C1 segment of cervical spinal cord (tissue), 14 donors: Measurements from ENCODE around the gene C11orf21.

Experiments used
- DNase-seq, 14 donors: peaks; one replicate each; lab custom pipeline; 2025; lab: John Stamatoyannopoulos, UW

Gene C11orf21

DNA sequence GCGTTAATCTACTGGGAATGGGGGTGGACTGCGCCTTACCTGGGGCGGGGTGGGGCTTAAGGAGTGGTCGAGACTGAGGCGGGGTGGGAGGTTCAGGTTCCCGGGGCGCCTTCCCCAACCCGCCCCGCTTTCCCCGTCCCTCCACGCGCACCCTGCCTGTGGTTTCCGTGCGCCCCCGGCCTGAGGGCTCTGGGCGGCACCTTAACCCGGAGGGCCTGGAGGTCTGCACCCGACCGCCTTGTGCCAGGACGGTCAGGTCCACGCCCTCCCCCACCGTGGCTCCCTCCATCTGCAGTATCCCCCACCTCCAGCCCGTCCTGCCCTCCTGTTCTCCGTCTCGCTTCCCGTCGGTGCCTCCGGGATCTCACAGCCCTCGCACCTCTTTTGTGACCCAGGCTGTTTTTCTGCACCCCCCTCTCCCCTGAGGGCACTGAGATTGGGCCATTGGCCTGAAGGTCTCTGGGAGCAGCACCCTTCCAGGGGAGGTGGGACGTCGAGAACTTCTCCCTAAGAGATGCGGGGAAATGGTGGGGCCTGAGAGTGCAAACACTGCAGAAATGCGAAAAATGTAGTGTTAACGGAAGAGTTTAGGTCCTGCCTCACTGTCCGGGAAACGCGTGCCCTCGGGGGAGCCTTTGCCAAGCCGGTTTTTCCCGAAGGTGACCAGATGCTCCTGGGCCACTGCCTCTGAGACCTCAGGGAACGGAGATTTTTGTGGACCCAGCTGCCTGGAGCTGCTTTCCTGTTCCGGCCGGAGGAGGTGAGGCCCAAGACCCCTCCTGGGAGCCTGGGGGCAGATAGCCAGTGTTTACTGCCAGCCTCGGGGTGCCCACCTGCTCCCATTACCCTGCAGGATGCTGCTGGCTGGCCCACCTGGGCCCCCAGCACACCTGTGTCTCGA, 30.1 kb downstream of the C11orf21 start:
- DNase-seq, result no peak

GRCh38 chr11:2271077-2271326, 30.7 kb downstream of the C11orf21 start:
- DNase-seq, result peak in 2 of 14 donors; percentile 31 to 35

- no peak for DNase-seq
Measured at GRCh38 chr11:2270322-2271076, 31.2 kb downstream of the C11orf21 start, which contains the start of gene ASCL2. ASCL2 (minus strand) TSS chr11:2270588; CDS start chr11:2270332, 256 bp downstream.

GRCh38 chr11:2269601-2270321, 32.0 kb downstream of the C11orf21 start:
- no peak for DNase-seq

DNA sequence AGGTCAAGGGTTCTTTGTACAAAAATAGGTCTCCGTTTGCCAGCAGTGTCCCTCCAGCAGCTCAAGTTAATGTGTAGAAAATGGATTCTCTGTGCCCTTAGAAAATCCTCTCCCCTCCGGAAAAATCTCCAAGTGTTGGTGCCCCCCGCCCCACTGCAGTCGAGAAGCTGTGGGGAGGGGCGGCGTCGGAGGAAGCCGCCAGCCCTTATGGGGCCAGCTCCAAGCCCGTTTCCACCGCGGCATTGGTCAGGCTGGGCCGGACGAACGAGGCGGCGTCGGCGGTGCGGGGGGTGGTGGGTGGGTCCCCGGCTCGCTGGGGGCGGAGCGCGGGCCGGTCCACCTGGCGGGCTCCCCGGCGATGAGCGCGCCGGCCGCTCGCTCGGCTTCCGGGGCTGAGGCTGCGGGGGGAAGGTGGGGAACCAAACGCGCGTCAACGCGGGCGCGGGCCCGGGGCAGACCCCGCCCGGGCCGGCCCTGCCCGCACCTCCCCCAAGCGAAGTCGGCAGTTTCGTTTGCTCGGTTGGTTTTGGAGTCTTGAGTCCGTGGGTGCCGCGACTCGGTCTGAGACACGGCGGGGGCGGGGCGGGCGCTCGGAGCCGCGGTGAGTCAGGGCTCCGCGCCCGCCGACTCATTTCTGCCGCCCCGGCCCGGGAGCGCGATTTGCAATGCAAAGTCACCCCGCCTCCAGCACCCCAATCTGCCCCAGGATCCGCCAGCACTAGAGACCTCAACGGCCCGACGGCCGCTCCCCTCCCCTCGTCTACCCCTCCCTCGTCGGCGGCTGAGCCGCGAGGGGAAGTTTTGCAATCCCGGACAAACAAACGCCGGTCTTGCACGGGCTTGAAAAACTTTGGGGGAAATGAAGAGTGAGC, 32.8 kb downstream of the C11orf21 start:
- peak in 1 of 14 donors; percentile 40 for DNase-seq

GRCh38 chr11:2267851-2268728, 33.6 kb downstream of the C11orf21 start:
- DNase-seq, result no peak

DNA sequence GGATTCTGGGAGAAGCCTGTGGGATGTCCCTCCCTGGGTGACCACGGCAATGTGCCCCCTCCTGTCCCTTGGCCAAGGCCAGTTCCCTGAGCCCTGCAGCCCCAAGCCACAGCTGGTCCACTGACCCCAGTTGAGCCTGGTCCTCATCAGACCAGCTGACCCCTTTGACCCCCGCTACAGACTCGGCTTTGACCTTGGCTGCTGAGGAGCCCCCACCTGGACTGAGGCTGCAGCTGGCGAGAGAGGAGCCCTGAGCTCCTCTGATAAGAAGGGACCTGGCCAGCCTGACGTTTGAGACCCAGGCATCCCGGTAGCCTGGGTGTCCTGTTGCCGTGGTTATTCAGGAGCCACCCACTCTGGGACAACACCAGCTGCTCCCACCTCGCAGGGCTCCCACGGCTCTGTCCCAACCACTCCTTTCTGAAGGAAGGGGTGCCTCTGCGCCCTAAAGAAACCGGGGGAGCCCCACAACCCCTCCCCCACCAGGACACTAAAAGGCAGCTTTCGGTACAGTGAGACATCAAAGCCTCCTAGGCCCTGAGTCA, 34.3 kb downstream of the C11orf21 start:
- no peak for DNase-seq

DNA sequence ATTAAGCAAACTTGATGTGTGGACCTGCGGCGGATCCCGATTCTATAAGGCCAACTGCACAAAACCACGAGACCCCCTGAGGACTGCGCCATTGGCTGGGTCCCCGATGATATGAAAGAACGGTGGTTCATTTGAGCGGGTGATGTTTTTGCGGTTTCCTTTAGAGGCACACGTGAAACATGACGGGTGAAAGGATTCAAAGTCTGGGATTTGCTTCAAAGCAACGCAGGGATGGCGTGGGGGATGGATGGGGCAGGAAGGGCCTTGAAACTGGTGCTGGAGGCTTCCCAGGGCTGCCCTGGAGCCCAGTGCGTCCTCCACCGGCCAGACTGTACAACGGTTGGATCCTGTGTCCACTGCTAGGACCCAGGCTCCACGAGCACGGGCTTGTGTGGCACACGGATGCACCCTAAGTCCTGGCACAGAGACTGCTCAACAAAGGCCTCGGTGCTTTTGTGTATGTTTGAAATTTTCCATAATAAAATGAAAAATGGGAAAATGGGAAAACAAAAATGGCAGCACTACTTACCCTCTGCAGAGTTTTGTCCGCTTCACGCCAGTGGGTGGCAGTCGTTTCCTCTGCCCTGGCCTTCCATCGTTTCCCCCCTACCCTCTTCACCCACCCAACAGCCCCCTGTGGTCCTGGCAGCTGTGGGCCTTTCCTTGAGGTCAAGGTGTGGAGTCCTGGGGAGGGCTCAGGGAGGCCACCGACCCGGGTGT, 35.0 kb downstream of the C11orf21 start:
- DNase-seq, result no peak

GRCh38 chr11:2265854-2266585, 35.7 kb downstream of the C11orf21 start:
- DNase-seq, result no peak

- peak in 1 of 14 donors; percentile 25 for DNase-seq
Measured at GRCh38 chr11:2265396-2265795, 36.3 kb downstream of the C11orf21 start.

DNA sequence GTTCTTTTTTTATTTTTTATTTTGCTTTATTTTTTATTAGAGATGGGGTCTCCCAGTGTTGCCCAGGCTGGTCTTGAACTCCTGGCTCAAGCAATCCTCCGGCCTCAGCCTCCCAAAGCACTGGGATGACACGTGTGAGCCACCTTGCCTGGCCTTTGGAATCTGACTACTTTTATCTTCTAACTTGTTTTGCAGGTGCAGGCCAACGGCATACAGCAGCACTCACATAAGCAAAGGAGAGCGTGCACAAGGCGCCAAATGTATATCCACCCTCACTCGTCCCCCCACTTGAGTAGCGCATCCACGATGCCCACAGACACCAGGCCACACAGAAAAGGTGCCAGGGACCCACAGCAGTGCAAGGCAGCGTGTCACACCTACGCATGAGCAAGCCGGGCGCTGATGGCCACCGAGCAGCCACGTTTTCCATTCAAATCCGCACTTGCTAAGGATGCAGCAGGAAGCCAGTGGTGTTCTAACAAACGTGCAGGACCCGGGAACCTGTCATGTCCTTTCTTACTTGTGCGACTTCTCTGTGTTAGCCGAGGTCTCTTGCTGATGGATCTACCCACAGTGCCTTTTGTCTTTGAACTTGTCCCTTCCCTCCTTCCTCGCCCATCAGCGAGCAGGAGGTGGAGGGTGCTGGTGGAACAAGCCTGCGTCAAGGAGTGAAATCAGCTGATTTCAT, 37.2 kb downstream of the C11orf21 start:
- DNase-seq, result no peak

- no peak for DNase-seq
Measured at GRCh38 chr11:2263724-2264360, 37.9 kb downstream of the C11orf21 start.

DNA sequence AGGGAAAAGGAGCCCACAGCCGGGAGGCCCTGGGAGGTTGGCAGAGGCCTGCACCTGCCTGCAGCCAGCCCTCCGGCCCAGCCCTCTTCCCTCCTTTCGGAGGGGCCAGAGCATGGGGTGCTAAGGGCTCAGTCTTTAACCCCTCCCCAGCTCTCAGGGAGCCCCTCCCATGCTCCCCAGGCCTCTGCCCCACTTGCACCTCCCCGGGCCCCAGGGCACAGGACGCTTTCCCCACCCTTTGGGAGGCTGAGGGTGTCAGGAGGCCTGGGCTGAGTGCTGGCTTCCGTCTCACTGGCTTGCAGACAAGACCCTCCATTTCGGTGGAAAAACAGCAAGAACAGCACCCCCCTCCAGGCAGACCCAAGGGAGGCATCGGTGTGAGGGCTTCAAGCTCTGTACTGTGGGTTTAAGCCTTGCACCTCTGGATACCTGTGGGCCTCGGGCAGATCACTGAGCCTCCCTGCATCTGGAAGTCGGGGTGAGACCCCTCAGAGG, 38.6 kb downstream of the C11orf21 start:
- no peak for DNase-seq

DNA sequence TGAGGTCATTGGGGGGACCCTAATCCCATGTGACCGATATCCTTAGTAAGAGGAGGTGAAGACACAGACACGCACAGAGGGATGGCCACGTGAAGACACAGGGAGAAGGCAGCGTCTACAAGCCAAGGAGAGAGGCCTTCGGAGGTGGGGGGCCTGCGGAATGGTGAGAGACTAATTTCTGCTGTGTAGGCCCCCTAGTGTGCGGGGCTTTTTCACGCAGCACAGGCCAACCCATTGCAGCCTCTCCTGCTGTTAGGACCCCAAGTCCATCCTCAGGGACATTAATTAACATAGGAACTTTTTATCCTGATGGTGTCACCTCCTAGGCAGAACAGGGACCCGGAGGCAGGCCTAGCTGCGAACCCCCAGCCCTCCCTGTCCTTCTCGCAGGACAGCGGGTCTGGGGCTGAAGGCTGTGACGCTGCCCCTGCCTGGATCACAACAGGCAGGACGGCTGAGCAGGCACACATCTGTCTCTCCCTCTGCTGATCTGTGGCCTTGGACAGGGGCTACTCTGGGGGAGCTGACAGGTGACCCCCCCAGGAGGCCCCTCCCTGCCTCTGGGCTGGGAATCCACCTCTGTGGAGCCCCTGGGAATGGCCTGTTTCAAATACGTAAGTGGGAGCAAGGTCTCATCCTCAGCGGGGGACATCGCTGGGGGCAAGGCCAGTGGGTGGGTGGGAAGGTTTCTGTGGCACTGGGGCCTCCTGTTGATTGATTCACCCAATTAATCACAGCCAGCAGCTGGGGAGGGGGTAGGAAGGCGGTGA, 39.2 kb downstream of the C11orf21 start:
- no peak for DNase-seq

DNA sequence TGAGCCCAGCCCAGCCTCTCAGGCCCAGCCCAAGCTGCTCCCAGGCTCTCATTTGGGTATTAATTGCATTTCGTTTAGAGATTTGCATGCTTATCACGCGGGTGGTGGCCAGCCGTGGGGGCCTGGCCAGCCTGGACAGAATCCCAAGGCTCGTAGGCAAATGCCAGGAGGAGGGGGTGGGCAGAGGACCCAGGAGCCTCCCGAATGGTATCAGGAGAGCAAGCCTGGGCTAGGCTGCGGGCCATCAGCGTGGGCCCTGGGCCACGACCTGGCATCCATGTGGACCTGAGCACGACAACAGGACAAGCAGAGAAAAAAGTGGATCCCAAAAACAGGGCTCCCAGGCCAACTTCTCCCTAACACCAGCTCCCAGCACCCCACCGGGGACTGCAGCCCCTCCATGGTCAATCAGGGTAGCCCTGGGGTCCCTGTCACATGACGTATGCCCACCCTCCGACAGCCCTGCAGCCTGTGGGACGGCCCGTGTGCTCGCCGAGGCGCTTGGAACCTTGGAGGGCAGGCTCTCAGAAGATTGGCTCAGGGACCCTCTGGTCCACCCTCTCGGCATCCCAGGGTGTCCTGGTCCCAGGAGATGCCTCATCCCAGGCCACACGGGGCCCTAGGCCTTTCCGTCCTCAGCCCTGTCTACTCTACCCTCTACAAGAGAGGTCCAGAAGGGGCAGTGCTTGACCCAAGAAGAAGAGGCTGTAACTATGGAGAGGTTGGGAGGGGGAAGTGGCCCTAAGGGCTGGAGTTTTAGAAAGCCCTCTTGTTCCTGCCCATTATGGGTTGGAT, 40.1 kb downstream of the C11orf21 start:
- DNase-seq, result no peak
